ENCODE measurements around the gene ZBTB43.

ZBTB43 gene

DNA sequence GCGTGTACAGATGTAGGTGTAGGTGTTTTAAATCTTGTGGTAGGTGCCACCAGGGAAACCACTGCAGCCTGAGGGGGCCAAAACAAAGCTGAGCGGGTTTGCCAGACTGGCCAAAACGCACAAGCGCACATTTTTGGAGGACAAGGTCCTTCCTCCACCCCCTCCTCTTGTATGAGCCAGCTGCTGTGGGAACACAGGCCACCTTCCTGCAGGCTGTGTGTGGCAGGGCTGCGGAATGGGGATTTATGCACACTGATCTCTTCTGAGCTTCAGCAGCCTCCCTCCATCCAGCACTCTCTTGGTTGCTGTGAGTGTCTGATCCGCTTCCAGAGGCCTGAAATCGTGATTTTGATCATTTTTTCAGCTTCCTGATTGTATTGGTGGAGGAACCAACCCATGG lies 22.4 kb downstream of the ZBTB43 start:
- DNase-seq (ENCODE audit: low read depth in 1 of 2, low spot score in 1 of 2), result no peak

GRCh38 chr9:126829035-126829434 lies 24.2 kb downstream of the ZBTB43 start:
- DNase-seq (ENCODE audit: low read depth in 1 of 2, low spot score in 1 of 2), result no peak

DNA sequence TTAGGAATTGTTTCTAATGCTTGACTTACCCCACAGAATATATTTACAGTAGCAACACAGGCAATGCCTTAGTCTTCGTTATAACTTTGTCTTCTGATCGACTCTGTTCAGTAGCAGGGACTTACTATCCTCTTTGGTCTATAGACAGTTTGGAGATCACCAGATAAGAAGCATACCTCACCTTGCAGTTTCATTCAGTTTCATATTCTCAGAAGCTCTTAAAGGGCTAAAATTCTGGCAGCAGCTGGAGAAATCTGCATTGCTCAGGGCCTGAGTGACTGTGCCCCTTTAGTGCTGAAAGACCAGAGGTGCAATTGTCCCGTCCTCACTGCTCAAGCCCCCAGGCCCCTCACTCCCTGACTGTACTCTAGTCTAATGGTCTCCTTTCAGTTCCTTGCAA lies 26.0 kb downstream of the ZBTB43 start:
- DNase-seq (ENCODE audit: low read depth in 1 of 2, low spot score in 1 of 2), result no peak

DNA sequence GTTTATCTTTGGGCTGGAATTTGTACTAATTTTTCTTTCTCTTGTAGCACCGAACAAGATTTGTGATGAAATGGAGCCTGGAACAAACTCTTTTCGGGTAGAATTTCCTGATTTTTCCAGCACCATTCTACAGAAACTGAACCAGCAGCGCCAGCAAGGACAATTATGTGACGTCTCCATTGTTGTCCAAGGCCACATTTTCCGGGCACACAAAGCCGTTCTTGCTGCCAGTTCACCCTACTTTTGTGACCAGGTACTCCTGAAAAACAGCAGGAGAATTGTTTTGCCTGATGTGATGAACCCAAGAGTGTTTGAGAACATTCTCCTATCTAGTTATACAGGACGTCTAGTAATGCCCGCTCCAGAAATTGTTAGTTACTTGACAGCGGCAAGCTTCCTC lies 27.6 kb downstream of the ZBTB43 start:
- no peak for DNase-seq (ENCODE audit: low read depth in 1 of 2, low spot score in 1 of 2)

- DNase-seq (ENCODE audit: low read depth in 1 of 2, low spot score in 1 of 2), result no peak
Observed at GRCh38 chr9:126833020-126833419, 28.2 kb downstream of the ZBTB43 start.

GRCh38 chr9:126833710-126834345 lies 29.0 kb downstream of the ZBTB43 start:
- DNase-seq (ENCODE audit: low read depth in 1 of 2, low spot score in 1 of 2), result no peak

GRCh38 chr9:126834672-126835071 lies 29.8 kb downstream of the ZBTB43 start:
- DNase-seq (ENCODE audit: low read depth in 1 of 2, low spot score in 1 of 2), result no peak

- no peak for DNase-seq (ENCODE audit: low read depth in 1 of 2, low spot score in 1 of 2)
Observed at GRCh38 chr9:126836216-126836615, 31.4 kb downstream of the ZBTB43 start.

DNA sequence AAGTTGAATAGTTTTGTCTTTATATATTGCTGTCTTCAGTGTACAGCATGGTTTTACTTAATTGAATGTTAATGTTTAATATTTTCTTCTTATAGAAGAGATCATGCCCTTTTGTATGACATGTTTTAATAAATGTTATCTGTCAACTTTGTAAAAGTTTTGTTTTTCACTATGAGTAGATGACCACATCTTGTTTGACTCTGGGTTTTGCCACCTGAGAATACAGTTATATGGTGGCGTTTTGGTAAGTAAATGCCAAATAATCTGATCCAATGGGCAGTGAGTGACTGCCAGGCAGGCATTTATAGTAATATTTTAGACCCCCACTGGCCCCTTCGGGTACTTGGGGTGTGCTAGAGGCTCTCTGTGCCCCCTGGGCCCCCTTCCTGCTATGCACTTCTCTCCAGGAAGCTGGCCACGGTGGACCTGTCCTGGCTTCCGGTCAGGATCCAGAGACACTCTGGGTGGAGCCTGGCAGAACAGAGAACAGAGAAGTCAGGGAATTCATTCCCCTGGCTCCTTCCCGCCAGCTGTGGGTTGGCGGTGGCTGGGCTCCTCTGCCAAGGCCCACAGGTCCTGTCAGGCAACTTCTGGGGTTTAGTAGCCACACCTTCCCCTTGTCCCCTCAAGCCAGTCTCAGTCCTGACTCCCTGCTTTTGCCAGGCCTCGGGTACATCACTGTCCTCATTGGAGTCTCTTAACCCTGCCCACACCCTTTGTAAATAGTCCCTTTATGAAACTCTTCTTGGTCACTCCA lies 33.4 kb downstream of the ZBTB43 start:
- DNase-seq (ENCODE audit: low read depth in 1 of 2, low spot score in 1 of 2), result no peak

DNA sequence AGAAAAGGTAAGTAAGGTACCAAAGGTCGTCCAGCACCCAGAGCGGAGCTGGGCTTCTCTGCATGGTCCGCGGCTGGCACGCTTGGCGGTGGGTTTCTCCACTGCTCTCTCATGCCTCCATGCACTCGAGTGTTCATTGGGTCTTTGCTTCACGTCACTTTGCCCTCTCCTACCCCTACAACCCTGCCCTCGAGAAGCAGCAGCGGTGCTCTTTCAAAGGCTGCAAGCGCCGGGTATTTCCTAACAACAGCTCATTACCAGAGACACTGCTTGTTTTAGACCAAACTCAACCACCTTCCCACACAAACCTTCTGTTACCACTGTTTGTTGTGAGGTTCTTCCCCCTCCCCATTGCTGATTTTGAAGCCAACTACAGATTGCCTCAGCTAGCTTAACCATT lies 34.1 kb downstream of the ZBTB43 start:
- no peak for DNase-seq (ENCODE audit: low read depth in 1 of 2, low spot score in 1 of 2)

- DNase-seq (ENCODE audit: low read depth in 1 of 2, low spot score in 1 of 2), result no peak
Observed at GRCh38 chr9:126839301-126839700, 34.5 kb downstream of the ZBTB43 start.

DNA sequence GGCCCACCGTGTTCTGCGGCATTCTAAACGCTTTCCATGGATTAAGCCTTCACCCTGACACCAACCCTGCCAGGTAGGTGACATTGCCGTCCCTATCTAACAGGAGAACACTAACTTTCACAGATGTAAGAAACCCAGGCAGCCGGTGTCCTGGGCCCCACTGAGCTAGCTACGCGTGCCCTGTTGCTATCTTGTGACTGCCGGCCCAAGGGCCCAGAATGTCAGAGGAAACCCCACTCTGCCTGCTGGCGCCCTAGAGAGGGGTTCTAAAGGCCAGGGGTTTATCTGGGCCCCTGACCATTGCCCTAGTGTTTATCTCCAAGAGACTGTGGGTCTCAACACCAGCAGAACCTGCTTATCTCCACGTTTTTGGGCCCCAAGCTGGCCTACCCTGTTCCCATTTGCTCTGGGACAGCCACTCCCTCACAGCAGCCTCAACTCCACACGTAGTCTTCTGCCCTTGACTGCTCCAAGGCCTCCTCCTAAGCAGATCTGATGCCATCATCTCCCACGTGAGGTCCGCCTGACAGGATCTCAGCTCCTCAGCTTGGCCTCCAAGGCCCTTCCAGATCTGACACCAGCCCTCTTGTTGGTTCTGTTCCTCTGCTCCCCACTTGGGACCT lies 37.5 kb downstream of the ZBTB43 start:
- DNase-seq (ENCODE audit: low read depth in 1 of 2, low spot score in 1 of 2), result no peak

DNA sequence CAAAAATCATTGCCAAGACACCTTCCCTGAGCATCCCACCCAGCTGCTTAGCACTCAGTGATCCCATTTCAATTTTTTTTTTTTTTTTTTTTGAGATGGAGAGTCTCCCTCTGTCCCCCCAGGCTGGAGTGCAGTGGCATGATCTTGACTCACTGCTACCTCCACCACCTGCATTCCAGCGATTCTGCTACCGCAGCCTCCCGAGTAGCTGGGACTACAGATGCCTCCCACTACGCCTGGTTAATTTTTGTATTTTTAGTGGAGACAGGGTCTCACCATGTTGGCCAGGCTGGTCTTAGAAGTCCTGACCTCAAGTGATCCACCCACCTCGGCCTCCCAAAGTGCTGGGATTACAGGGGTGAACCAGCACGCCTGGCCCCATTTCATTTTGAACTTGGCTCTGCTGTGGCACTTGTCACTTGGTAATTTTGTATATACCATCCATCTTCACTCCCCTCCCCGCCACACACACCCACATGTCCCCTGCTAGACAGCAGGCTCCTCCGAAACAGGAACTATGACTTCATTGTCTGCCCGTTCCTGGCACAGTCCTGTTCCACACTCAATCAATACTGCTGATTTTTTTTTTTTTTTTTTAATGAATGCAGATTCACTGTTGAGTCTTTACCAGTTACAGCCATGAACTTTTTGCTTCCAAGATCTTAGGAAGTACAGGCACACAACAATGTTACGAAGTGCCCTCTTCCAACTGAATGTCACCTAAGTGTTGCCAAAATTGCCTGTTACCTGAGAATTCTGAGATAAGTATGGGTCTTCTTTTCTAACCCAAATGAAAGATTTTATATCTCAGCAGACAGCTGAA lies 38.3 kb downstream of the ZBTB43 start:
- DNase-seq (ENCODE audit: low read depth in 1 of 2, low spot score in 1 of 2), result no peak

DNA sequence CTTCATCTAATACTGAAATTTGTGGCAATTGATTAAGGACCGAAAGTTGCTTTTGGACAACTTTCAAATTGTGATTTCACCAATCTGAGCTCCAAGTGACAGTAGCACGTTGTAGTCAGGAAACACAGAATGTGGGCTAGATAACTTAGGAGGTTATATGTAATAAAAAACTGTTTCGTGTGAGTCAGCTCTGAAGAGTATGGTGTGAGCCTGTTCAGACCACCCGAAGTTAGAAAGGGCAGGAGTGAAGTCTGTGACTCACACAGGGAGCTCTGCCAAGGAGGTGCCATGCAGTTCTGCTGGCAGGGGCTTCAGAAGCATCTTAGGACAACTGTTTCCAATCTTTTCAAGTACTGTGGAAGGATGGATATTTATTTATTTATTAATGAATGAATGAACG lies 39.2 kb downstream of the ZBTB43 start:
- DNase-seq (ENCODE audit: low read depth in 1 of 2, low spot score in 1 of 2), result no peak

- DNase-seq (ENCODE audit: low read depth in 1 of 2, low spot score in 1 of 2), result no peak
Observed at GRCh38 chr9:126847051-126847450, 42.2 kb downstream of the ZBTB43 start.

DNA sequence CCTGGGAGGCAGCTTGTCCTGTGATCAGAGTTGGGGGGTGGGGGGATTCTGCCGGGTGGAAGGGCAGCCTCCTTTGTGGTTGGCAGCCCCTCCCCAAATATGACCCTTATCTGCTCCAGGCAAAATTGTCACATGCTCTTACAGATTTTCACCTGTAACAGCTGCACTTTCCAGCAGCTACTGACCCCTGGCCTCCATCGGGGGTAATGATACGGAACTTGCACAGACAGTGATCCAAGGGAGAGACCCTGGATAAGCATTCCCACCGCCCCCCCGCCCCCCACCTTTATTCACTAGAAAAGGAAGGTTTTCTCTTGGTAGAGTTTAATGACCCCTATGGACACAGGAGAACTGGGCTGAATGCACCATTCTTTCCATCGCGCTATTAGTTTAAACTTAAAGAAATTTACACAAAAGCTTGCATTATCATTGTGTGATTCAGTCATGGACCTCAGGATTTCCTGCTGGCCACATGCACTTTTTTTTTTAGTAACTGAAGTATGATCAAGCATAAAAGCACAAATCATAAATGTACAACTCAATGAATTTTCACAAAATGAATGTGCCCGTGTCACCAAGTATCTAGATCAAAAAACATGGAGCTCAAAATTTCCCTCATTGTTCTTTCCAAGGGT lies 44.9 kb downstream of the ZBTB43 start:
- DNase-seq (ENCODE audit: low read depth in 1 of 2, low spot score in 1 of 2), result no peak

DNA sequence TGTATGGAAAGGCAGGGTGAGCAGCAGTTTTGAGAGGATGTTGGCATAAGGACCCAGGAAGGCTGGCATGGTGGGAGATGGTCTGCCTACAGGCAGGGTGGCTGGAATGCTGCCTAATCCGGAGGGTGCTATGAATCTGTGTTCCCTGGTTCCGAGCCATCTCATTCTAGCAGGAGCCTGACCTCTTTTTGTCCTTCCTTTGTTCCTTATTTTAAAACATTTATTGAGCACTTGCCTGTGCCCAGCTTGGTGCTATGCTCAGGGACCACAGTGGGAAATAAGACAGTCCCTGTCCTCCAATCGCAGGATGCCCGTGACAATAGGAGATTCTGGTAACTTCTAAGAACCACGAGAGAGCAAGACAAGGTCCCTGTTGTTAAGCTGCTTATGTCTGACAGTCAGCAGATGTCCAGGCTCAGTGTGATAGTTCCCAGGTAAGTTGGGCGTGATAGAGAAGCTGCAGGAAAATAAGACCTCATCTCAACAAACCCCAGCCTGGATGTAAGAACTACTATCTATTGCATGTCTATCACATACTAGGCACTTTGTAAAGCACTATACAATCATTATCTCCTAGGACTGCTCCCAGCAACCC lies 46.5 kb downstream of the ZBTB43 start:
- no peak for DNase-seq (ENCODE audit: low read depth in 1 of 2, low spot score in 1 of 2)

- DNase-seq (ENCODE audit: low read depth in 1 of 2, low spot score in 1 of 2), result no peak
Observed at GRCh38 chr9:126852086-126852688, 47.3 kb downstream of the ZBTB43 start.

DNA sequence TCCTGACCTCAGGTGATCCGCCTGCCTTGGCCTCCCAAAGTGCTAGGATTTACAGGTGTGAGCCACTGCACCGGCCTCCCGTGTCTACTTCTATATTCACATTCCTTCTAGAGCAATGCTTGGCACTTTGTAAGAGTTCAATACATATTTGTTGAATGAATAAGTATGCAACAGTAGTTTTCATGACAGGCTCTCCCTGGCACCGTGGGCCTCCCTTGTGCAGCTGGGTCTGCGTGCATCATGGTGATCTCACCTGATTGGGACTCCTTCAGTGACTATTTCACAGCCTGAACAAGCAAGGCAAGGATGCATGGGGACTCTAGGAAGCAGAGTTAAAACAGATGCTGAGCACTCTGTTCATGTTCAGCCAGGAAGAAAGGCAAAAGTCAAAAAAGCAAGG lies 48.8 kb downstream of the ZBTB43 start:
- DNase-seq (ENCODE audit: low read depth in 1 of 2, low spot score in 1 of 2), result no peak

DNA sequence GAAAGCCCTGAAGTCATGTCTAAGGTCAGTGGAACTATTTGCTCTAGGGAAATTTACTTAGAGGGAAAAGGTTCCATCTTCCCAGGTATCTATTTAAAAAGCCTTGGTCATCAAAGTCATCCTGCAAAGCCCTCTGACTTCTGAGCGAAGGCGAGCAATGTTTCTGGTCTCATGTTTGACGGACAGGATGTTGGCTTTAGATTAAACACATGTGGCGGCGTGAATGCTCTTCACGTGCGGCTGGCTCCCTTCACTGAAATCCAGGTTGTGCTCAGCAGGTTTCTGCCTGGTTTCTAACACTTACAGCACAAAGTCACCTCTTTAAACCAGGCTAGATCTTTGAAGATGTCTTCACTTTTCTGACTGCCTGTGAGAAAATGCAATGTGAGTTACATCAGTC lies 49.9 kb downstream of the ZBTB43 start:
- no peak for DNase-seq (ENCODE audit: low read depth in 1 of 2, low spot score in 1 of 2)
